Adrenal gland (tissue), 12 donors: ENCODE data around the gene ASPN. TPM values are rescaled to one million over a fixed set of nuclear protein-coding genes. Genes with fewer than 3 reads are reported as not detected.

Experiments used
- DNase-seq, 7 donors: peaks; one replicate each; pipeline ENCODE4 v3.0.0-alpha.2; 2019 to 2020
- H3K27ac ChIP-seq, 5 donors: fragments of 200-600 bp; sonication (generic) in 4 of 5; 1 replicate in 3 of 5; 2 replicates in 2 of 5; pipeline versions ENCODE4 v1.5.1 to v1.8.0; 2016 to 2020; ENCODE audit warnings: mild to moderate bottlenecking in 1 of 5
- H3K27me3 ChIP-seq: fragments of 200-600 bp; 2 replicates; pipeline ENCODE4 v1.8.0; 2021
- H3K36me3 ChIP-seq, 2 donors: fragments of 200-600 bp; replicated peaks in 1 of 2; 1 replicate in 1 of 2; 2 replicates in 1 of 2; pipeline versions ENCODE4 v1.5.1 to v1.8.0; 2018 to 2022
- H3K4me1 ChIP-seq, 2 donors: fragments of 200-600 bp; replicated peaks in 1 of 2; 1 replicate in 1 of 2; 2 replicates in 1 of 2; pipeline versions ENCODE4 v1.5.1 to v1.8.0; 2018 to 2021
- H3K4me3 ChIP-seq, 4 donors: fragments of 200-600 bp; sonication (generic) in 3 of 4; one replicate each; pipeline ENCODE4 v1.5.1; 2016 to 2018
- H3K9me3 ChIP-seq, 3 donors: fragments of 200-600 bp; sonication (generic) in 1 of 3; replicated peaks in 1 of 3; 1 replicate in 2 of 3; 2 replicates in 1 of 3; pipeline versions ENCODE4 v1.5.1 to v1.8.0; 2016 to 2021
- CTCF ChIP-seq, 6 experiments: fragments of 450-650 bp in 4 of 6; fragments of 200-600 bp in 2 of 6; sonication (generic) in 1 of 6; IDR thresholded peaks; 1 replicate in 5 of 6; 2 replicates in 1 of 6; pipeline versions ENCODE4 v1.5.1 to v1.8.0; 2016 to 2021; ENCODE audit warnings: antibody characterized with exemption in 6 of 6, mild to moderate bottlenecking in 2 of 6, moderate library complexity in 1 of 6
- POLR2A ChIP-seq, 2 donors: fragments of 450-650 bp; IDR thresholded peaks; one replicate each; pipeline ENCODE4 v1.6.1; 2017; ENCODE audit warnings: antibody characterized with exemption in 2 of 2, mild to moderate bottlenecking in 2 of 2, moderate library complexity in 1 of 2
- WGBS, 4 donors: extraction: QIAGEN DNeasy Blood & Tissue Kit in 2 of 4; methylation state at CpG; one replicate each; pipeline versions ENCODE4 v1.1.5 to v1.1.7; 2013 to 2017; 5-methylcytosine and 5-hydroxymethylcytosine counted together
- intact Hi-C, 2 donors: fragments of 100-400 bp; cut with DNase I; formaldehyde crosslinking; loops; one replicate each; pipeline versions ENCODE4 v1.14.1 to v1.15.0; 2022 to 2023
- polyA plus RNA-seq, 3 donors: library from polyadenylated mRNA; stranded (reverse); fragments of 200-250 nt in 2 of 3; fragments of 350-450 nt in 1 of 3; fragmentation: Illumina TruSeq in 1 of 3; extraction: RNeasy Lipid Tissue Mini Kit (QIAGEN cat#74804) in 1 of 3; gene quantifications; one replicate each; pipeline ENCODE4 v1.2.3, GENCODE V29; 2013 to 2014
- total RNA-seq, 9 donors: library from RNA; depleted of rRNA in 4 of 9; stranded (reverse); fragments of >200 nt in 4 of 9; fragments of 120-200 nt in 1 of 9; fragmentation: NEBNext Ultra II Directional in 1 of 9; extraction: Animal tissue kit (Norgen Biotek cat#: 25700) in 1 of 9; gene quantifications; one replicate each; pipeline versions ENCODE4 v1.1.0 to v1.2.4, GENCODE V29; 2013 to 2023
- donor health status: healthy with polysubstance abuse.
- donor health status: Bipolar disorder and iron deficiency.
- donor health status: DM: yes; HTN: yes; CAD: no.
- donor health status: DM: no; HTN: no; CAD: no.
- donor health status: DM: no; HTN: no; CAD: no.
- donor health status: DM: yes; HTN: yes; CAD: no.

The ASPN gene
- total and polyA plus RNA-seq, 12 donors: 1.7 to 12.4 (median 5.4) TPM

- 59 to 68% (median 63%) methylated on average over 2 of the region's 2 CpGs for WGBS, 4 donors
- Histone ChIP-seq H3K27ac (peak overlapping the region in 1 of 5 donors; percentile 11), H3K27me3 (no peaks in the 10 kb centered on the region), H3K36me3 (no peaks in the 10 kb centered on the region), H3K4me1 (peaks cover 0 to 8% of the 10 kb centered on the region in 2 donors), H3K9me3 (no peaks in the 10 kb centered on the region), H3K4me3 (no peak overlapping the region)
- no peak for DNase-seq
- TF ChIP-seq CTCF (IDR thresholded peaks at IDR 0.05) (no peak), POLR2A (IDR thresholded peaks at IDR 0.05) (no peak)
- intact Hi-C loops: no loop called here
Observed at GRCh38 chr9:92425474-92425873, 56.8 kb downstream of the ASPN start.

- Histone ChIP-seq H3K27ac (peak within 1 kb of the TSS in 1 of 5 donors; percentile 56), H3K4me1 (peaks cover 0 to 8% of the 10 kb centered on the region in 2 donors), H3K27me3 (no peaks in the 10 kb centered on the region), H3K9me3 (no peaks in the 10 kb centered on the region), H3K36me3 (no peaks in the 10 kb centered on the region), H3K4me3 (peak within 1 kb of the TSS in 1 of 4 donors; percentile 26)
- intact Hi-C loops: no loop called here
- WGBS, 4 donors: 52 to 78% (median 53%) methylated on average over 1 of the region's 1 CpG
- DNase-seq: no peak
- no peak for TF ChIP-seq CTCF (IDR thresholded peaks at IDR 0.05)
- TF ChIP-seq POLR2A (IDR thresholded peaks at IDR 0.05): no peak
Observed at GRCh38 chr9:92424340-92424739, 58.0 kb downstream of the ASPN start, which contains the start of gene OMD. Gene OMD (minus strand): TSS chr9:92424471. CDS start chr9:92417558, 6,913 bp downstream.

- intact Hi-C loops: no loop called here
- no peaks in the 10 kb centered on the region for H3K27me3 ChIP-seq
- no peak for DNase-seq
- TF ChIP-seq CTCF (IDR thresholded peaks at IDR 0.05) (no peak), POLR2A (IDR thresholded peaks at IDR 0.05) (no peak)
- no peaks in the 10 kb centered on the region for H3K36me3 ChIP-seq
- peak overlapping the region in 1 of 4 donors; percentile 26 for H3K4me3 ChIP-seq
- peaks cover 0 to 8% of the 10 kb centered on the region in 2 donors for H3K4me1 ChIP-seq
- no peak overlapping the region for H3K27ac ChIP-seq
- H3K9me3 ChIP-seq: no peaks in the 10 kb centered on the region
- WGBS, 4 donors: 77 to 87% (median 81%) methylated on average over 2 of the region's 2 CpGs
Observed at GRCh38 chr9:92423612-92424011, 58.7 kb downstream of the ASPN start.

- Histone ChIP-seq H3K27me3 (no peaks in the 10 kb centered on the region), H3K4me3 (peak overlapping the region in 1 of 4 donors; percentile 26), H3K4me1 (peaks cover 0 to 8% of the 10 kb centered on the region in 2 donors), H3K27ac (no peak overlapping the region), H3K36me3 (no peaks in the 10 kb centered on the region), H3K9me3 (no peaks in the 10 kb centered on the region)
- 78 to 90% (median 85%) methylated on average over 2 of the region's 2 CpGs for WGBS, 4 donors
- DNase-seq: no peak
- TF ChIP-seq CTCF (IDR thresholded peaks at IDR 0.05) (no peak), POLR2A (IDR thresholded peaks at IDR 0.05) (no peak)
- intact Hi-C loops: no loop called here
Observed at GRCh38 chr9:92422611-92423338, 59.5 kb downstream of the ASPN start.
